Testis (tissue), 2 donors: ENCODE results near the gene ACAP3.

ENCODE experiments used
- CTCF ChIP-seq, 3 experiments: fragments of 450-650 bp in 2 of 3; fragments of 200-600 bp in 1 of 3; sonication (generic) in 1 of 3; IDR thresholded peaks; one replicate each; pipeline ENCODE4 v1.5.1; 2016 to 2019; ENCODE audit warnings: antibody characterized with exemption in 3 of 3, mild to moderate bottlenecking in 2 of 3, moderate library complexity in 1 of 3
- POLR2A ChIP-seq: fragments of 450-650 bp; IDR thresholded peaks from one replicate; pipeline ENCODE4 v1.6.1; 2017; ENCODE audit warnings: antibody characterized with exemption, mild to moderate bottlenecking, moderate library complexity

- TF ChIP-seq CTCF (IDR thresholded peaks at IDR 0.05) (no peak), POLR2A (no peak)
These were observed 3.1 kb downstream of the ACAP3 start for GRCh38 chr1:1304331-1305299.
